PC-3 (cell line): ENCODE measurements around the gene PPIF.

Experiments
- EZH2 ChIP-seq: fragments of 300-600 bp; sonication (generic); IDR thresholded peaks from one replicate; pipeline ENCODE4 v1.6.1; 2017; ENCODE audit warnings: antibody characterized with exemption, mild to moderate bottlenecking, low read length; ENCODE audit not compliant: unreplicated experiment
- TF ChIP-seq, protein P1 (sequence below): fragments of 300-600 bp; sonication (generic); conservative IDR thresholded peaks from 2 replicates; pipeline ENCODE4 v1.5.1; 2017; ENCODE audit warnings: antibody characterized with exemption, low read depth, mild to moderate bottlenecking, low read length

DNA sequence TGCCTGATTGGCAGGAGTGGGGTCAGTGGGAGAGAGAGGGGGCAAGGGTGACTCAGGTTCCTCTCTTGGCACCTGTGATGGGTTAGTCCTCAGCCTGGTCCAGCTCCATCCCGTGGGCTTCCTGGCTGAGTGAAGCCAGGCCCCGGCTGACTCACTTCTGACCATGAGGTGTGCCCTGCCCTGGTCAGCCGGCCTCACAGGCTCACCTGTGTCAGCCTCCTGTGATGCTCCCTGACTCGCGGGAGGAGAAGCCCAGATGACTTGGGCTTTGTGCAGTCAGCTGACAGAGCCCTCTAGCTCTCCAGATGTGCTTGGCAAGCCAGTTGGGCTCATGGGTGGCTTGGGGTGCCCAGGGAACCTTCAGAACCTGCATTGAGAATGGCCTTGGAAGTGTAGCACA, 16.0 kb upstream of the PPIF start:
- TF ChIP-seq, protein P1, sequence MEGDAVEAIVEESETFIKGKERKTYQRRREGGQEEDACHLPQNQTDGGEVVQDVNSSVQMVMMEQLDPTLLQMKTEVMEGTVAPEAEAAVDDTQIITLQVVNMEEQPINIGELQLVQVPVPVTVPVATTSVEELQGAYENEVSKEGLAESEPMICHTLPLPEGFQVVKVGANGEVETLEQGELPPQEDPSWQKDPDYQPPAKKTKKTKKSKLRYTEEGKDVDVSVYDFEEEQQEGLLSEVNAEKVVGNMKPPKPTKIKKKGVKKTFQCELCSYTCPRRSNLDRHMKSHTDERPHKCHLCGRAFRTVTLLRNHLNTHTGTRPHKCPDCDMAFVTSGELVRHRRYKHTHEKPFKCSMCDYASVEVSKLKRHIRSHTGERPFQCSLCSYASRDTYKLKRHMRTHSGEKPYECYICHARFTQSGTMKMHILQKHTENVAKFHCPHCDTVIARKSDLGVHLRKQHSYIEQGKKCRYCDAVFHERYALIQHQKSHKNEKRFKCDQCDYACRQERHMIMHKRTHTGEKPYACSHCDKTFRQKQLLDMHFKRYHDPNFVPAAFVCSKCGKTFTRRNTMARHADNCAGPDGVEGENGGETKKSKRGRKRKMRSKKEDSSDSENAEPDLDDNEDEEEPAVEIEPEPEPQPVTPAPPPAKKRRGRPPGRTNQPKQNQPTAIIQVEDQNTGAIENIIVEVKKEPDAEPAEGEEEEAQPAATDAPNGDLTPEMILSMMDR: no peak
- no peak for TF ChIP-seq EZH2
